IMR-90 (cell line): Measurements from ENCODE around the gene SIGLEC6.
A peak's percentile ranks its signal among the peaks of the same experiment; 100 is the strongest.

ENCODE experiments used
- CEBPB ChIP-seq: IDR thresholded peaks from 2 replicates; pipeline ENCODE4 v1.6.1; 2012; ENCODE audit warnings: low read depth, low read length, improper control_type of control experiment
- CTCF ChIP-seq: conservative IDR thresholded peaks from 2 replicates; pipeline ENCODE4 v1.5.1; 2012; ENCODE audit warnings: mild to moderate bottlenecking, low read depth, low read length, improper control_type of control experiment
- POLR2A ChIP-seq: IDR thresholded peaks from 2 replicates; pipeline ENCODE4 v1.6.1; 2012; ENCODE audit warnings: mild to moderate bottlenecking, low read depth, low read length
- USF2 ChIP-seq: fragments of 150-350 bp; IDR thresholded peaks from 2 replicates; pipeline ENCODE4 v1.6.1; 2017; ENCODE audit warnings: mild to moderate bottlenecking, antibody characterized with exemption, low read length, low read depth

- TF ChIP-seq CTCF (no peak), POLR2A (peak; percentile 33; the same call in 1 of the 2 replicates), CEBPB (no peak), USF2 (no peak)
Observed at GRCh38 chr19:51572908-51573307, 41.4 kb upstream of the SIGLEC6 start.
